Measurements from ENCODE around the gene ZNF730.
A peak's percentile ranks its signal among the peaks of the same experiment; 100 is the strongest.
"Not testable (repeated sequence)": the region's sequence is repeated elsewhere in the genome, so short reads cannot be mapped to it uniquely, and the experiment has no call there.

ZNF730 gene
- total RNA-seq, result 0 to 0.18 (median 0) reads per million in 4 experiments

DNA sequence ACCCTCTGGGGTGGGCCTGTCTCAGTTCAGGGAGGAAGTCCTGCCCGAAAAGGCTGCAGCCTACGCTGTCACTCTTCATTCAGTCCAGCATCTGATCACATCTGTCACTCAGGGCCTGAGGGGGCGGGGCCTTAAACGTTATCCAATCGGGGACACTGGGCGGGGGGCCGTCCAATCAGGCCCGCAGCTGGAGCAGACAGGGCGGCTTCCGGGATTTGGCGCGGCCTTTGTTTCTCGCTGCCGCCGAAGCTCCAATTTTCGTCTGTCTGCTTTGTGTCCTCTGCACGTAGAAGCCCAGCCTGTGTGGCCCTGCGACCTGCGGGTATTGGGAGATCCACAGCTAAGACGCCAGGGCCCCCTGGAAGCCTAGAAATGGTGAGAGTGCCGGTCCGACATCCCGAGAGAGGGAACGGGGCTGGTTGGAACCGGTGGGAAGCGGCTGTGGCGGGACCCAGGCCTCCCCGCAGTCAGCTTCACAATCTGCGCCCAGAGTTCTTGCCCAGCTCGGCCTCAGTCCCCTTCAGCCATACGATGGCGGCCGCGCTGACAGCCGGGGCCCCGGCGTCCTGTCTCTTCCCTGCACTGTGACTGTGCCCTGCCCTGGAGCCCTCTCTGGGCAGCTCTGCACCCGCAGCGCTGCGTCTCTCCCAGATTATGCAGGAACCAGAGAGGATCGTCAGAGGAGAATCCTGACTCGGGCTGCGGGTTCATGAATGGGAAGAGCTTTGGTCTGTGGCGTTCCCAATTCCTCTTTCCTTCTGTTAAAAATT is at the start of gene ZNF730:
Gene ZNF730, plus strand, starts transcription at position 224 of the 770 bp plus-strand sequence. Its CDS starts 149 bp downstream, at position 373.
- DNase-seq, result peak; percentile 6

DNA sequence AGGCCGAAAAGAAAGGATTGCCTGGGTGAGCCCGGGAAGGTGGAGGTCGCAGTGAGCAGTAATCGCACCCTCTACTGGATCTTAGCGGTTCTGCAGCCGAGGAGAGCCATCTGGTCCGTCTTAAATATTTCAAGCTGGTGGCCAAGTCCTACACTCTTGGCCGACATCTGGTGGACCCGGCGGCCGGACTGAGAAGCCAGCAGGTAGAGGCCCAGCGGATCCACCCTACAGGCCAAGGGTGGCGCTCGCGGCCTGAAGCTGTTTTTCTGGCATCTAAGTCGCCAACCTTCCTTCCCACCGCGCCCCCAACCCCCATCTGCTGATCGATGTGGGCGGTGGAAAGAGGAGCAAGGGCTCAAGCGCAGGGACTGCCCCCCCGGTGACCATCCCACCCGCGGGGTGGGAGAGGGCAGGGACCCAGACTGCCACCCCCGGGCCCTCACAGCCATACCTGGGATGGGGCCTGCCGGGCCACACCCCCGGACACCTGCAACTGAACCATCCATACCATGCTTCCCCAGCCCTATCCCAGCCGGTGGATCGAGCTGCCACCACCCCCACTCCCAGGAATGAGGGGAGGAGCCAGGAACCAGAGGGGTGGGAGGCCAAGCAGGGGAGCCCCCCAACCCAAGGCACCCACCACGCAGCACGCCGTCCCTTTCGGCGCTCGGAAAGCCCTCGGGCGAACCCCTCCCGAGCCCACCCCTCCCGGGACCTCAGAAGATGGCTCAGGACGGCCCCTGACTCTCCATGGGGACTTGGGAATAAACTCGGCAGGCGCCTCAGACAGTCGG is 46.3 kb upstream of the ZNF730 start:
- DNase-seq, result no peak

- DNase-seq, result no peak
These were observed 45.7 kb upstream of the ZNF730 start for GRCh38 chr19:23071147-23071511.

DNA sequence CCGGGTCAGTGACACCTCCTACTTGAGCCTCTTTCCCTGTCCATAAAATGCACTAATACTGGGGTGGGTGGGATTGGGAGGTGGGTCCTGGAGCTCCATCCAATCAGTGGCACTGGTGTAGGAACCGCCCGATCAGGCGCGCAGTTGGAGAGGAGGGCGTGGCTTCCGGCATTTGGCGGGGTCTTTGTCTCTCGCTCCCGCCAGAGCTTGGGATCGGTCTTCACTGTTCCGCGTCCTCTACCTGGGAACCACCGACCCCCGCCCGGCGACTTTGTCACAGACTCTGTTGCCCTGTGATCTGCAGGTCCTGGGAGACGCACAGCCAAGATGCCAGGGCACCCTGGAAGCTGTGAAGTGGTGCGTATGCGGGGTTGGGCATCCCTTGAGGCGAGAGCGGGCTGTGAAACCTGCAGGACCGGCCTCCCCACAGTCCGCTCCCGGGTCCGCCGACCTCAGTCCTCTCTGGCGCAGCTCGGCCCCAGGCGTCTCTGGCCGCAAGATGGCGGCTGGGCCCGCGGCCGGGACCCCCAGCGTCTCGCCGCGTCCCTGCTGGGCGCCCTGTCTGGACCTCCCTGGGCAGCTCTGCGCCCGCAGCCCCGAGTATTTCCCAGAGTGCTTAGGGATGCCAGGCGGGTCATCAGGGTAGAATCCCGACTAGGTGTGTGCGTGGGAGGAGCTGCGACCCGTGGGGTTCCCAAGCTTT is 41.6 kb upstream of the ZNF730 start:
- no peak for DNase-seq

- not testable (repeated sequence) for DNase-seq
These were observed 39.0 kb upstream of the ZNF730 start for GRCh38 chr19:23077776-23078175.

GRCh38 chr19:23093832-23094231 is 23.0 kb upstream of the ZNF730 start:
- no peak for DNase-seq

GRCh38 chr19:23095418-23095817 is 21.4 kb upstream of the ZNF730 start:
- no peak for DNase-seq

GRCh38 chr19:23098286-23098685 is 18.5 kb upstream of the ZNF730 start:
- DNase-seq, result no peak

GRCh38 chr19:23098988-23099387 is 17.8 kb upstream of the ZNF730 start:
- DNase-seq, result no peak

- no peak for DNase-seq
These were observed 16.9 kb upstream of the ZNF730 start for GRCh38 chr19:23099966-23100365.

DNA sequence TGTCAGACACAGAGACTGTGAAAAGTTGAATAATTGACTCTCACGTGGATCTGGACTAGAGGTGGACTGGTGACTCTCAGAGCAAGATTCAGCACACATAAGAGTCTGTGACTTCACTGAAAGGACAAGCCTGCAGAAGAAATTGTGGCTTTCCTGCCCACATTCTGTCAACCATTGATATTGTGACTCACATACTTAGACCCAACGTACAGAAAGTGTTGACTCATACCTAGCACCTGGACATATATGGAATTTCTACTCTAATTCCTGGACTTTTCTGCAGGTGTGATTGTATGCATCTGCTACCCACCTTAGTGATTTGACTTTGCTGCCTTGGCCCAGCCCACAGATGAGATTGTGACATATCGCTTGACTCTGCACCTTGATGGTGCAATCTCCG is 15.6 kb upstream of the ZNF730 start:
- DNase-seq, result no peak

- DNase-seq, result no peak
These were observed 1.6 kb downstream of the ZNF730 start for GRCh38 chr19:23118400-23118799.

DNA sequence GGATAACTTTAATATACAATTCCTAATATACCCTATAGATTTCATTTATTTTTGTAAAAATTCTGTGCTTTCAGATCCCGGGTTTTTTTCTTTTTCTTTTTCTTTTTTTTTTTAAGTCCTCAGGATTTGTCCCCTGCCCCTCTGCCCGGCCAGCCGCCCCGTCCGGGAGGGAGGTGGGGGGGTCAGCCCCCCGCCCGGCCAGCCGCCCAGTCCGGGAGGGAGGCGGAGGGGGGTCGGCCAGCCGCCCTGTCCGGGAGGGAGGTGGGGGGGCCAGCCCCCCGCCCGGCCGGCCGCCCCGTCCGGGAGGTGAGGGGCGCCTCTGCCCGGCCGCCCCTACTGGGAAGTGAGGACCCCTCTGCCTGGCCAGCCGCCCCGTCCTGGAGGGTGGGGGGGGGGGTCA is 17.4 kb downstream of the ZNF730 start:
- not testable (repeated sequence) for DNase-seq

- DNase-seq, result no peak
These were observed 29.0 kb downstream of the ZNF730 start for GRCh38 chr19:23145617-23146415.

- no peak for DNase-seq
These were observed 43.9 kb downstream of the ZNF730 start for GRCh38 chr19:23160766-23161165.

GRCh38 chr19:23168286-23168685 is 51.5 kb downstream of the ZNF730 start:
- not testable (repeated sequence) for DNase-seq

GRCh38 chr19:23183251-23183650 is 66.4 kb downstream of the ZNF730 start:
- DNase-seq, result no peak

DNA sequence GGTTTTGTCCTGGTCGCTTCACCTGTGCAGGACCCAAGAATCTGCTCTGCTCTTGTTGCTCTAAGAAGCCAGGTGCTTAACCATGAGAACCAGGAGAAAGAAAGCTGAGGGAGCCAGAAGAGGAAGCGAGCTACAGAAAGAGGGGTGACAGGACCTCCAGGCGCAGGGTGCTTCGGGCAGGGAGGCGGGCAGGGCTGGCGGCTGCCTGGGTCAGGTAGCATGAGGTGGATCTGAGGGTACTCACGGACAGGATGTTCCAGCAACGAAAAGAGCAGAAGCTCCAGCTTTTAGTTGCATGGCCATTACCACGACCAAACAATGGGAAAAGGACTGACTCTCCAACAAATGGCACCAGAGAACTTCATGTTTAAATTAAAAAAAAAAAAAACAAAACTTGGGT is 73.5 kb downstream of the ZNF730 start:
- no peak for DNase-seq
